Fibroblast of skin of left biceps (primary cell): ENCODE measurements around the gene GRIA3.

Experiments used
- DNase-seq, 2 experiments: peaks; one replicate each; pipeline ENCODE4 v3.0.0-alpha.2; 2013; ENCODE audit warnings: low read depth in 2 of 2

Gene GRIA3

GRCh38 chrX:123193101-123193500 lies 9.0 kb downstream of the GRIA3 start:
- no peak for DNase-seq

- DNase-seq = no peak
Observed at GRCh38 chrX:123199338-123199737, 15.3 kb downstream of the GRIA3 start.

- no peak for DNase-seq
Observed at GRCh38 chrX:123201720-123202119, 17.6 kb downstream of the GRIA3 start.

- no peak for DNase-seq
Observed at GRCh38 chrX:123202523-123202922, 18.4 kb downstream of the GRIA3 start.

- DNase-seq = no peak
Observed at GRCh38 chrX:123203772-123204171, 19.7 kb downstream of the GRIA3 start.

- DNase-seq = no peak
Observed at GRCh38 chrX:123206176-123206575, 22.1 kb downstream of the GRIA3 start.

GRCh38 chrX:123210252-123210651 lies 26.2 kb downstream of the GRIA3 start:
- DNase-seq = no peak

- DNase-seq = no peak
Observed at GRCh38 chrX:123215397-123216089, 31.5 kb downstream of the GRIA3 start.

GRCh38 chrX:123217077-123217476 lies 33.0 kb downstream of the GRIA3 start:
- DNase-seq = no peak

- DNase-seq = no peak
Observed at GRCh38 chrX:123217728-123218127, 33.6 kb downstream of the GRIA3 start.

GRCh38 chrX:123219916-123220315 lies 35.8 kb downstream of the GRIA3 start:
- DNase-seq = no peak

GRCh38 chrX:123222920-123223319 lies 38.8 kb downstream of the GRIA3 start:
- no peak for DNase-seq

- DNase-seq = no peak
Observed at GRCh38 chrX:123223409-123223808, 39.3 kb downstream of the GRIA3 start.

GRCh38 chrX:123223859-123224258 lies 39.8 kb downstream of the GRIA3 start:
- DNase-seq = no peak

- no peak for DNase-seq
Observed at GRCh38 chrX:123230798-123231197, 46.7 kb downstream of the GRIA3 start.

- no peak for DNase-seq
Observed at GRCh38 chrX:123236859-123237258, 52.8 kb downstream of the GRIA3 start.

- DNase-seq = no peak
Observed at GRCh38 chrX:123237271-123237670, 53.2 kb downstream of the GRIA3 start.

GRCh38 chrX:123254457-123254856 lies 70.4 kb downstream of the GRIA3 start:
- DNase-seq = no peak

GRCh38 chrX:123256378-123256777 lies 72.3 kb downstream of the GRIA3 start:
- no peak for DNase-seq

GRCh38 chrX:123260920-123261418 lies 76.9 kb downstream of the GRIA3 start:
- DNase-seq = no peak

- no peak for DNase-seq
Observed at GRCh38 chrX:123263270-123263669, 79.2 kb downstream of the GRIA3 start.

- peak in 1 of 2 experiments; percentile 11 for DNase-seq
Observed at GRCh38 chrX:123263747-123264146, 79.7 kb downstream of the GRIA3 start.

- DNase-seq = peak; percentile 46 to 56
Observed at GRCh38 chrX:123267220-123267619, 83.1 kb downstream of the GRIA3 start.

- no peak for DNase-seq
Observed at GRCh38 chrX:123271902-123272301, 87.8 kb downstream of the GRIA3 start.
